ENCODE results near the gene PSME4.
"Not testable (repeated sequence)": the region's sequence is repeated elsewhere in the genome, so short reads cannot be mapped to it uniquely, and the experiment has no call there.

Gene PSME4

GRCh38 chr2:53881360-53881759 lies 89.4 kb downstream of the PSME4 start:
- DNase-seq, result no peak

- no peak for DNase-seq
These were observed 90.0 kb downstream of the PSME4 start for GRCh38 chr2:53880756-53881155.

- no peak for DNase-seq
These were observed 93.2 kb downstream of the PSME4 start for GRCh38 chr2:53877556-53877955.

GRCh38 chr2:53877112-53877511 lies 93.7 kb downstream of the PSME4 start:
- no peak for DNase-seq

GRCh38 chr2:53874401-53874950 lies 96.3 kb downstream of the PSME4 start:
- no peak for DNase-seq

GRCh38 chr2:53867773-53868172 lies 103.0 kb downstream of the PSME4 start:
- DNase-seq, result no peak

GRCh38 chr2:53867169-53867568 lies 103.6 kb downstream of the PSME4 start:
- DNase-seq, result no peak

- no peak for DNase-seq
These were observed 104.8 kb downstream of the PSME4 start for GRCh38 chr2:53865962-53866361.

GRCh38 chr2:53865264-53865663 lies 105.5 kb downstream of the PSME4 start:
- DNase-seq, result no peak

- DNase-seq, result no peak
These were observed 107.1 kb downstream of the PSME4 start for GRCh38 chr2:53863538-53864227.

- no peak for DNase-seq
These were observed 109.0 kb downstream of the PSME4 start for GRCh38 chr2:53861824-53862223.

GRCh38 chr2:53859206-53860181 lies 111.3 kb downstream of the PSME4 start, which contains the start of gene GPR75:
Gene GPR75 (minus strand): TSS chr2:53859967. CDS start chr2:53854756, 5,211 bp downstream.
- no peak for DNase-seq

- DNase-seq, result no peak
These were observed 114.5 kb downstream of the PSME4 start for GRCh38 chr2:53856272-53856671.

GRCh38 chr2:53854678-53855077 lies 116.1 kb downstream of the PSME4 start:
- no peak for DNase-seq

GRCh38 chr2:53852532-53852931 lies 118.3 kb downstream of the PSME4 start:
- DNase-seq, result no peak

GRCh38 chr2:53851052-53851757 lies 119.6 kb downstream of the PSME4 start:
- DNase-seq, result not testable (repeated sequence)

- no peak for DNase-seq
These were observed 122.7 kb downstream of the PSME4 start for GRCh38 chr2:53848062-53848461.

- no peak for DNase-seq
These were observed 127.2 kb downstream of the PSME4 start for GRCh38 chr2:53843595-53843994.

GRCh38 chr2:53842891-53843290 lies 127.9 kb downstream of the PSME4 start:
- DNase-seq, result no peak

GRCh38 chr2:53841651-53842050 lies 129.1 kb downstream of the PSME4 start:
- DNase-seq, result not testable (repeated sequence)

GRCh38 chr2:53840580-53840979 lies 130.2 kb downstream of the PSME4 start:
- DNase-seq, result no peak

GRCh38 chr2:53829980-53830290 lies 140.9 kb downstream of the PSME4 start:
- not testable (repeated sequence) for DNase-seq

Data from NCI-H69 (cell line).